Tibial nerve (tissue), 4 donors: ENCODE data around the gene HIF1A.

Experiments
- EP300 ChIP-seq, 2 donors: sonication (generic); formaldehyde crosslinking; IDR thresholded peaks; one replicate each; pipeline ENCODE4 v1.6.1; 2017; ENCODE audit warnings: antibody characterized with exemption in 2 of 2, mild to moderate bottlenecking in 1 of 2
- TF ChIP-seq, protein P1 (sequence below), 5 experiments: fragments of 200-600 bp in 3 of 5; fragments of 450-650 bp in 2 of 5; sonication (generic) in 3 of 5; IDR thresholded peaks; one replicate each; pipeline ENCODE4 v1.5.1; 2016 to 2019; ENCODE audit warnings: antibody characterized with exemption in 5 of 5, mild to moderate bottlenecking in 3 of 5, moderate library complexity in 2 of 5

DNA sequence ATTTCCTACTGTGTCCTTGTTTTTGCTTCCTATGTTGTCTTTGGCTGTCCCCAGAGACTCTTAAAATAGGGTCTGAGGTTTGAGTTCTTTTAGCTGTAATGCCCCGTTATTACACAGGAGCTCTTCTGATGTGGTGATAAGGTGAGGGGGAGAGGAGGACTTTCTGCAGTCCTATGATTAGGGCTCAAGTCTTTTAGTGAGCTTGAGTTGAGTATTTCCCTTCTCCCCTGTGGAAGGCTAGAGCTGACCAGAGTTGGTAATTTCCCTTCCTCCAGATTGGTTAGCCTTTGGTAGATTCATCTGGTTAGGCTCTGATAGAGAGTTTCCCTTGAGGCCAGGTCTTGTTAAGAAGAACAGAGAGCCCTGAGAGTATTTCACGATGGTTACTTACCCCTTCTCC is 4.3 kb upstream of the HIF1A start:
- TF ChIP-seq, protein P1, sequence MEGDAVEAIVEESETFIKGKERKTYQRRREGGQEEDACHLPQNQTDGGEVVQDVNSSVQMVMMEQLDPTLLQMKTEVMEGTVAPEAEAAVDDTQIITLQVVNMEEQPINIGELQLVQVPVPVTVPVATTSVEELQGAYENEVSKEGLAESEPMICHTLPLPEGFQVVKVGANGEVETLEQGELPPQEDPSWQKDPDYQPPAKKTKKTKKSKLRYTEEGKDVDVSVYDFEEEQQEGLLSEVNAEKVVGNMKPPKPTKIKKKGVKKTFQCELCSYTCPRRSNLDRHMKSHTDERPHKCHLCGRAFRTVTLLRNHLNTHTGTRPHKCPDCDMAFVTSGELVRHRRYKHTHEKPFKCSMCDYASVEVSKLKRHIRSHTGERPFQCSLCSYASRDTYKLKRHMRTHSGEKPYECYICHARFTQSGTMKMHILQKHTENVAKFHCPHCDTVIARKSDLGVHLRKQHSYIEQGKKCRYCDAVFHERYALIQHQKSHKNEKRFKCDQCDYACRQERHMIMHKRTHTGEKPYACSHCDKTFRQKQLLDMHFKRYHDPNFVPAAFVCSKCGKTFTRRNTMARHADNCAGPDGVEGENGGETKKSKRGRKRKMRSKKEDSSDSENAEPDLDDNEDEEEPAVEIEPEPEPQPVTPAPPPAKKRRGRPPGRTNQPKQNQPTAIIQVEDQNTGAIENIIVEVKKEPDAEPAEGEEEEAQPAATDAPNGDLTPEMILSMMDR (IDR thresholded peaks at IDR 0.05): no peak
- no peak for TF ChIP-seq EP300 (IDR thresholded peaks at IDR 0.05)
